HG03571 (cell line): ENCODE results near the gene SSU72.
A peak's percentile ranks its signal among the peaks of the same experiment; 100 is the strongest.

Experiments used
- ATAC-seq: cut with Tn5 transposase; IDR thresholded peaks from one replicate; pipeline ENCODE4 v1.9.1; 2021; ENCODE audit not compliant: unreplicated experiment

Gene SSU72

GRCh38 chr1:1574721-1575537 is at the start of gene SSU72:
Gene SSU72, minus strand, starts transcription at chr1:1574863. Its CDS starts 306 bp downstream, at chr1:1574557.
- peak; percentile 73 for ATAC-seq

GRCh38 chr1:1623631-1624442 is 49.2 kb upstream of the SSU72 start:
- no peak for ATAC-seq

GRCh38 chr1:1623181-1623630 is 48.5 kb upstream of the SSU72 start:
- no peak for ATAC-seq

- no peak for ATAC-seq
Measured at GRCh38 chr1:1622788-1623094, 48.1 kb upstream of the SSU72 start.

DNA sequence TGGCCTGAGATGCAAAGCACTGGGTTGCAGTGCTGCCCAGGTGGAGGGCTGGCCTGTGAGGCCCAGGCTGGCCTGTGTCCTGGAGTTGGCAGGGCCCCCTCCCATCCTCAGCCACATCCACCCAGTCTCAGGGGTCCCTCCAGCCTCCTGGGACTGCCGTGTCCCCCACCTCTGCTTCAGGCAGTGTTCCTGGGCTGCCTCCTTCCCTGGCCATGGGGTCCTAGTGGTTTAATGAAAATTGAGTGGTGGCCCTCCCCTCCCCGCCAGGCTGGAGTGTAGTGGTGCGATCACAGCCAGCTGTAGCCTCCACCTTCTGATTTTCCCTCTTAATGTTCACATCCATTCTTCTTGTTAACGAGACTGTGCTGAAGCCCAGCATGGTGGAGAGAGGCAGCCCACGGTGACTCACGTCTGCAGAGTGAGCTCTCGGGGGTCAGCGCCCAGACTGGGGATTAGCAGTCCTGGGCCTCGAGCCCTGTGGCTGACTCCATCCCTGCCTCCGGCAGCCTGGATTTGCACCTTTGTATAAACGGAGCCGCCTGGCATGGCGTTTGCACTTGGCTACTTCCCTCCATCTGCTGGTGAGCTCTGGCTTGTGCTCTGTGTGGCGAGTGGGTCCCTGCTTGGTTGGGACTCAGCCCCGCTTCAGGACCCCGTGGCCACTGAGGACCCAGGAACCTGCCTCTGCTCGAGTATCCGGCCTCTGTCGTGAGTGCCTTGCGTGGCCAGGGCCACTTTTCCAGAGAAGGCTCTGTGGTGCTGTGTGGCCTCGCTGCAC is 47.5 kb upstream of the SSU72 start:
- no peak for ATAC-seq

- no peak for ATAC-seq
Measured at GRCh38 chr1:1621173-1622009, 46.7 kb upstream of the SSU72 start.

DNA sequence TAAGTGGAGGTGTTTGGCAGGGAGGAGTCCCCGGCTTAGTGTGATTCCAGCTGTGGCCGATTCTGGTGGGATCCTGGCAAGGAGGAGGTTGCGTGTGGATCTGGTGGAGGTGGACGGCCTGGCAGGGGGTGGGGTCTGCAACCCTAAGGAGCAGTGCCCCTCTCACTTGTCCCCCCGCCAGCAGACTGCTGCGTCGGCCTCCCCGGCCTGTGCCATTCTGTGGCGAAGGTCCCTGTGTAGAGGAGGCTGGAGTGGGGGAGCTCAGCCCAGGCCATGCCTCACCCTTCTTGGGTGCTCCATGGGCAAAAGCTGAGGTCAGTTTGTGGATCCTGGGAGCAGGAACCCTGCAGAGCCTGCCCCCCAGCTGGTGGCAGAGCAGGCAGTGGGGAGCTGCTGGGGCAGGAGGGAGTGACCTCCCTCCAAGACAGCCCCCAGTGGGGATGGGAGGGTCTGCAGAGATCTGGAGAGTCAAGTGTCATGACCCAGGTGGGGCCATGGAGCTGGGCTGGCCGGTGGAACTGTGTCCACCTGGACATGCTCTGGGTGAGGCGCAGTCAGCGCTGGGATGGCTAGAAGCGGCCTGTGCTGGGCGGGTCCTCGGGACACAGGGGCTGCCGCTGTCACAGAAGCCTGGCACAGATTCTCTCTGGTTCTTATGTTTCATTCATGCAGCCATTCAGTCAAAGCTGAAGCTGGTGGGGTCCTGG is 45.9 kb upstream of the SSU72 start:
- ATAC-seq: no peak

DNA sequence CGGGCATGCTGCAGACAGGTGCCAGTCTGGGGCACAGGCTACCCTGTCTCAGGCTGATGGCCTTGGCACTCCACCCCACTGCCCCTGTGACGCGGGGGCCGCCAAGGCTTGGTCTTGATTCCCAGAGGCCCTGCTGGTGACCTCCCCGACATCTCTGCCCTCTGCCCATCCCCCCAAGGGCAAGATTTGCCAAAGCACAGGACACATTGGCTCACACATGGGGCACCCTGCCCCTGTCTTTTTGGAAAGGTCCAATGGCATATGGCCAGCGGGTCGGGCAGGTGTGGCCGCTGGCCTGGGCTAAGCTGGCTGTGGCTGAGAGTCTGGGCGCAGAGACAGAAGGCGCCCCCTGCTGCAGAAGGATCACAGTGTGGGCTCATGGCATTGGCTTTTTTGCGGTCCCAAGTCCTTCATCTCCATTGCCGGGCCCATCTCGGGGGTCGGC is 45.3 kb upstream of the SSU72 start:
- no peak for ATAC-seq

- no peak for ATAC-seq
Measured at GRCh38 chr1:1618396-1619068, 43.9 kb upstream of the SSU72 start.

DNA sequence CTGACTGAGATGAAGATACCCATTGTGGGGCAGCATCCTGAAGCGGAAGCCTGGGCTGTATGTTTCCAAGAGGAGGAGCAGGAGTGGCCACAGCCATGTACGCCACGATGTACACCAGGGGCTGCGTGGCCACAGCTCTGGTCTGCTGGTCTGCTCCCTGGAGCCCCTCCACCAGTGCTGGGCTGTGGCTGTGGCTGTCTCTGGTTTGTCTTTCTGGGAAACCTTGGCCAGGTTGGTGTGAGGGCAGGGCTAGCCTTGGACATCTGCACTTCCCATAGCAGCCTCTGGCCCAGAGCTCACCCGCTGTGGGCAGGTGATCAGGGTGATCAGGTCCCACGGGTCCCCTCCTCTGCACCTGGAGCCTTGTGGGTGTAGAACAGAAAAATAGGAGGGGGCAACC is 43.3 kb upstream of the SSU72 start:
- ATAC-seq: no peak

GRCh38 chr1:1617516-1617915 is 42.9 kb upstream of the SSU72 start:
- no peak for ATAC-seq

- ATAC-seq: no peak
Measured at GRCh38 chr1:1616838-1617237, 42.2 kb upstream of the SSU72 start.

GRCh38 chr1:1616045-1616790 is 41.6 kb upstream of the SSU72 start:
- ATAC-seq: peak; percentile 23

GRCh38 chr1:1615256-1616044 is 40.8 kb upstream of the SSU72 start, which contains the start of gene MIB2:
Gene MIB2, plus strand, starts transcription at chr1:1615500. Its CDS starts 7,953 bp downstream, at chr1:1623453.
- ATAC-seq: peak; percentile 73

- ATAC-seq: no peak
Measured at GRCh38 chr1:1614954-1615255, 40.2 kb upstream of the SSU72 start.

- no peak for ATAC-seq
Measured at GRCh38 chr1:1614204-1614953, 39.7 kb upstream of the SSU72 start.

- no peak for ATAC-seq
Measured at GRCh38 chr1:1613509-1614082, 38.9 kb upstream of the SSU72 start.
